UCSD-AML1 (cell line): ENCODE results near the gene TAF9.
"Not testable (repeated sequence)": the region's sequence is repeated elsewhere in the genome, so short reads cannot be mapped to it uniquely, and the experiment has no call there.

Experiments used
- DNase-seq: peaks from one replicate; lab custom pipeline; 2025; ENCODE audit not compliant: unreplicated experiment; lab: John Stamatoyannopoulos, UW

TAF9 gene, protein sequence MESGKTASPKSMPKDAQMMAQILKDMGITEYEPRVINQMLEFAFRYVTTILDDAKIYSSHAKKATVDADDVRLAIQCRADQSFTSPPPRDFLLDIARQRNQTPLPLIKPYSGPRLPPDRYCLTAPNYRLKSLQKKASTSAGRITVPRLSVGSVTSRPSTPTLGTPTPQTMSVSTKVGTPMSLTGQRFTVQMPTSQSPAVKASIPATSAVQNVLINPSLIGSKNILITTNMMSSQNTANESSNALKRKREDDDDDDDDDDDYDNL

DNA sequence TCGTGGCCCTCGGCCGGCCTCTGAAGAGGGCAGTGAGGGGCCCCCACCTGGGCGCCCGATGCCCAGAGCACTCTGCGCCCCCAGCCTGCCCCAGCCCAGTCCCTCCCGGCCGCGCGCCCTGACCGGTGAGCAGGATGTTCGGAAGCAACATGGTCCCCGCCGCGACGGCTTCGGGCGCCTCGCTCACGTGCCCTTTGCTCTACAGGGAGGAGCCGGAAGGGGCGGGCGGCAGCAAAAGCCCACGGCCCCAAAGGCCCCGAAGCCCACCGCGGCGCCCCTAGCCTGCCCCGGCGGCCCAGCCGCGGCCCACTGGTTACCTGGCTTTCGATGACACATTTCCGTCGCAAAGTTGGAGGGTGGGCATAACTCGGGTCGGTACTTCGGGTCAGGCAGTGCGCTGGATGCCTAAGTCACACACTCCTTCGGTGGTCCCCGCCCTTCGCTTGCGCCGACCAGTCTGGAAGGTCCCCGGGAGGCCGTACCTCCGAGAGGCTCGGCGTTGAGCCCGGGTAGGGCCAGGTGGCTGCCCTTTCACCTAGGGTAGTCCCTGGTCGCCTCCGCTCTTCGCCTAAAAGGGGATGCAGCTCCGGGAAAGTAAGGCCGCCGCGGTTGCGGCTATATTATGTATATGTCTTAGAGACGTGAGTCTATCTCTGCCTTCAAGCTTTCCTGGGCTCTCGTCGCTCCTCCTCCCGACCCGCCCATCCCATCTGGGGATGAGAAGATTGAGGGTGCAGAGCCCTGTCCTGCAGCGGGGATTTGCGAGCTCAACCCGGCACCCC, at the start of gene TAF9, which contains the start of the genes AK6 and RAD17:
TAF9 (minus strand) TSS at position 181 of the 782 bp plus-strand sequence. CDS start 3,783 bp downstream, outside the sequence.
AK6 (minus strand) TSS at position 181 of the 782 bp plus-strand sequence; CDS start at position 151, 30 bp downstream.
RAD17 (plus strand) TSS at position 479 of the 782 bp plus-strand sequence. CDS start 2,391 bp downstream, outside the sequence.
- peak; percentile 96 for DNase-seq

DNA sequence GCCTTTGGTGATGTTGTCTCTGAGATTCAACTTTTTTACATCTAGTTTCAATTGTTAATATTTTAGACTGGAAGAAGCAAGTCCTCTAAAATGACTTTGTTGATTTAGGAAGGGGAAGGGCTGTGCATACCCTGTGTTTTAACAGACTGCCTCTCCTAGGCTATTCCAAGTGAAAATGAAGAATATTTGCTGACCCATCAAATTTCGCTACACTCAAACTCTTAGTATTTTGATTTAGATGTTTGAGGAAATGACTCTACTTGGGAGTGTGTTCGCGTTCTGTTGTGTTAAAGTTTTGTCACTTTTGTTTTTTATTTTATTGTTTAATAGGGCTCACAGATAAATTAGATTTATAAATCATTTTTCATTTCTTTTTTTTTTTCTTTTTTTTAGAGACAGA, 49.2 kb upstream of the TAF9 start:
- DNase-seq, result no peak

DNA sequence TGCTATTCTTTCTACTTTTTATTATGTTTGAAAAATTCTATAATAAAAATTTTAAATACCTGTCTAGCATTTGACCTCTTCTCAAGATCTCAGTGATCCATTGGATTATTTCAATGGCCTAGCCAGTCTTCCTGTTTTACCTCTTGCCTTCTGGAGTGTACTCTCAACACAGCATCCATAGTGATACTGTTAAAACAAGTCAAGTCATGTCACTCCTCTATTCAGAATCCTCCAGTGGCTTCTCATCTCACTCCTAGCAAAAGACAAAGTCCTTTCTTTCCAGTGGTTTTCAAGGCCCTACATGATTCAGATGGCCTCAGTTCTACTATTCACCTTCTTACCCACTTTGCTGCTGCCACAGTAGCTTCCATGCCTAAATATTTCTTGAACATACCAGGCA, 47.4 kb upstream of the TAF9 start:
- no peak for DNase-seq

DNA sequence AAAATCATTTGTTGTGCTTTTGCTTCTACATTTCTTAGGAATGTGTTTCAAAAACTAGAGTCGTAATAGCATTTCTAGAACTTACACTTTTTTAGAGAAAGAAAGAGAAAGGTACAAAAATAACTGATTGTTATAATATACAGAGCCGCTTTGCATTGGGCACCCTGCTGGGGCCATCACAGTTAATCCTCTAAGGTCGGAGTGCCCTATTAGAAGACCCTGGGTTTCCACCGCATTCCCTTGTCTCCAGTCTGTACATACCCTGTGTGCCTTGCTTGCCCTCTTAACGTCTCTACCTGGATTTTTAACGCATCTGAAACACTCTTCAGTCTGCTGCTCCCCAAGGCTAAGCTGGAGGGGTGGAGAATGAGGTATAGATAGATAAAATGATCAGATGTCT, 46.9 kb upstream of the TAF9 start:
- no peak for DNase-seq

DNA sequence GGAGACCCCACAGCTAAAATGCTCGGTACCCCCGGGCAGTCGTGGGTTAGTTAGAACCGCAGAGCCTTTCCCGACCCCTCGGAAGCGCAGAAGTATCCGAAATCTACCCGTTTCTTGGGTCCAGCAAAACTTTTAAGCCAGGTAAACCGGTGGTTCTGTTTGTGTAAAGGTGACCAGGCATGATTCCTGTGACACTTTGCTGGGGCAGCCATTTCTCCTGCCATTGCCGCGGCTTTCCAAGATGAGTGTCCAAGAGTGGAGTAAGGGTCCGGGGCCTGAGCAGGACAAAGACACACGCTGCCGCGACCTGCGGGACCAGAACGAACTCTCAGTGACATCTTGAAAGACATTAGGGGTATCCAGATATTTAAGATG, 46.3 kb upstream of the TAF9 start:
- no peak for DNase-seq

DNA sequence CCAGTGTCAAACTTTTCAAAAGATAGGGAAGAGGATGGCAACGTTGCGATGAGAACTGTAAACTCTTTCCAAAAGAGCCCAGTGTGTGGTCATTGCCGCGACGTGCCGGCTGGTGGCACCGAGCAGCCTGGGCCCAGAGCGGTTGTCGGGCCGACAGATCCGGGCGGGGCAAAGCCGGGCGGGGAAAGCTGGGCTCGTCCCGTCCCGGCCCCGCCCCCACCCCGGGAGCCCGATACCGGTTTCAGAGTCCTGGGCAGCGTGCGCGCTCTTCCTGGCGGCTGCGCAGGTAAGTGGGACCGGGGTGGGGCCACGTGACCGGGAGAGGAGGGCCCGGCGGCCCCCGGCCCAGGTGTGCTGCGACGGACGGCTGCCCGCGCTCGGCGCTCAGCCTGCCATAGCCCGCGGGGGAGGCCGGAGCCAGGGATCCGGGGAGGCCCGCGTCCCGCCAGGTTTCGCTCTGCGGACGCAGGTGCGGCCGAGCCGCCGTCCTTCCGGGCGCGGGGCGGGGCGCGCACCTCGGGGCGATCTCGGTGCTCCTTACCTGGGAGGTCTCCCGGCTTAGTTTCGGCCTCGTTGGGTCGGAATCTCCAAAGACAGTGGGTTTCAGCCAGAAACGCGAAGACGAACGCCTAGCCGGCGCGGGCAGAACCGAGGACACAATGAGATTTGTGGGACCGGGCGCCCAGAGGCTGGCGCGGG, 45.7 kb upstream of the TAF9 start, which contains the start of gene MARVELD2:
MARVELD2 (plus strand) TSS at position 232 of the 699 bp plus-strand sequence. CDS start 4,270 bp downstream, outside the sequence.
- DNase-seq, result no peak

DNA sequence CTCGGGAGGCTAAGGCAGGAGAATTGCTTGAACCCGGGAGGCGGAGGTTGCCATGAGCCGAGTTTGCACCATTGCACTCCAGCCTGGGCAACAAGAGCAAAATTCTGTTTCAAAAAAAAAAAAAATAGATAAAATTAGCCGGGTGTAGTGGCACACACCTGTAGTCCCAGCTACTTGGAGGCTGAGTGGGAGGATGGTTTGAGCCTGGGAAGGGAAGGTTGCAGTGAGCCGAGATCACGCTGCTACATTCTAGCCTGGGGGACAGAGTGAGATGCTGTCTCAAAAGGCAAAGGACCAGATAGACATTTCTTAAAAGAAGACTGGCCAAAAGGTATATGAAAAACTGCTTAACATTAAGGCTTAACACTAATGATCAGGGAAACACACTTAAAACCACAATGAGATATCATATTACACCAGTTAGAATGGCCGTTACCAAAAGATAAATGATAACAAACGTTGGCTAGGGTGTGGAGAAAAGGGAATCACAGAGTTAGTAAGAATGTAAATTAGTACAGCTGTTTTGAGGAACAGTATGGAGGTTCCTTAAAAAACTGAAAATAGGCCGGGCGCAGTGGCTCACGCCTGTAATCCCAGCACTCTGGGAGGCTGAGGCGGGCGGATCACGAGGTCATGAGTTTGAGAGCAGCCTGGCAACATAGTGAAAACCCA, 35.5 kb upstream of the TAF9 start:
- no peak for DNase-seq

DNA sequence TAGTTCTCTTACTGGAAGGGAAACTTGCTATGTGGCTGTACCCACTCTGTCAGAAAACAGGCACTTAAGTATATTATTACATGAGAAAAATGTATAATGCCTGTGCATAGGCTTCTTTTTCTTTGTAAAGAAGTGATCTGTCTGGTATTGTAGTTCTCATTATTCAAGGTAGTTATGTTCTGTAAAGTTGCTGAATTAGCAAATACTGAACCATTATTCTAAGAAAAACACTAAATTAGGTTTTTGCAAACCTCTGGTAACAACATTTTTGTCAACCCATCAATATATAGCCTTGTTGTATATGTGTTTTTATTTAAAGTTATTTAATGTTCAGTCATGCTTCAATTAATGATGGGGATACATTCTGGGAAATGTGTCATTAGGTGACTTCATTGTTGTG, 9.1 kb upstream of the TAF9 start:
- no peak for DNase-seq

DNA sequence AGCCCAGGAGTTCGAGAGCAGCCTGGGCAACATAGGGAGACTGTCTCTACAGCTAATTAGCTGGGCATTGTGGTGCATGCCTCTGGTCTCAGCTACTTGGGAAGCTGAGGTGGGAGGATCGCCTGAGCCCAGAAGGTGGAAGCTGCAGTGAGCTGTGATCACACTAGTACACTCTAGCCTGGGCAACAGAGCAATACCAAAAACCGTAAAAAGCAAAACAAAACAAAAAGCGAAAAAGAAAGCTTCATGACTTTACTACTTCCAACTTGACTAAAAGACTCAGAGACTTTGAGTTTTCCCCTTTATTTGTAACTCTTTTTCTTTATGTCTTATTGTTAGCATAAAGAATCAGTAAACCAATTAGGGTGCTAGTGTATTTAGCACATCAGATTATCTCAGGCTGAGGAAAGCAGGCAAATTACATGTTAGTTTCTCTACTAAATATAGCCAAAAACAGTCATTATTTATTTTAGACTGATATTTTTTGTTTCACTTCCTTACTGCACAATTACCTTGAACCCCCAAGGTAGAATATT, 5.7 kb upstream of the TAF9 start:
- DNase-seq, result no peak

DNA sequence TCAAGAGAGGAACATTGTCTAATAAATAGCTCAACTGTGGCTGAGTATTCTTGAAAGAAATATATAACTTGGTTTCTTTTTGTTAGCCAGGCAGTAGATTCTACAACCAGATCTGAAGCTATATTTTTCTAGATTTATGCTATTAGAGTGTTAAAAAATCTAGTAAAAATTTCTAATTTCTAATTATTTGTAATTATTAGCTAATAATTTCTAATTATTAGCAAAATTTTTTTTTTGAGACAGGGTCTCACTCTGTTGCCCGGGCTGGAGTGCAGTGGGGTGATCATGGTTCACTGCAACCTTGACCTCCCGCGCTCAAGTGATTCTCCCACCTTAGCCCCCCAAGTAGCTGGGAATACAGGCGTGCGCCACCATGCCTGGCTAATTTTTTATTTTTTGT, 3.1 kb upstream of the TAF9 start:
- DNase-seq, result no peak

DNA sequence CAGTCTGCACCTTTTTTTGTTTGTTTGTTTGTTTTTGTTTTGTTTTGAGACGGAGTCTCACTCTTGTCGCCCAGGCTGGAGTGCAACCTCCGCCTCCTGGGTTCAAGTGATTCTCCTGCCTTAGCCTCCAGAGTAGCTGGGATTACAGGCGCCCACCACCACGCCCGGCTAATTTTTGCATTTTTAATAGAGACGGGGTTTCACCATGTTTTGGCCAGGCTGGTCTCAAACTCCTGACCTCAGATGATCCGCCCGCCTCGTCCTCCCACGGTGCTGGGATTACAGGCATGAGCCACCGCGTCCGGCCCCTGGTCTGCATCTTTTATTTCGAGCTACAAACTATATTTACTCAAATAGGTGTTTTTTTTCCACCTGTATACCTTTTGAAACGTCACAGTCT, 1.0 kb upstream of the TAF9 start:
- not testable (repeated sequence) for DNase-seq

DNA sequence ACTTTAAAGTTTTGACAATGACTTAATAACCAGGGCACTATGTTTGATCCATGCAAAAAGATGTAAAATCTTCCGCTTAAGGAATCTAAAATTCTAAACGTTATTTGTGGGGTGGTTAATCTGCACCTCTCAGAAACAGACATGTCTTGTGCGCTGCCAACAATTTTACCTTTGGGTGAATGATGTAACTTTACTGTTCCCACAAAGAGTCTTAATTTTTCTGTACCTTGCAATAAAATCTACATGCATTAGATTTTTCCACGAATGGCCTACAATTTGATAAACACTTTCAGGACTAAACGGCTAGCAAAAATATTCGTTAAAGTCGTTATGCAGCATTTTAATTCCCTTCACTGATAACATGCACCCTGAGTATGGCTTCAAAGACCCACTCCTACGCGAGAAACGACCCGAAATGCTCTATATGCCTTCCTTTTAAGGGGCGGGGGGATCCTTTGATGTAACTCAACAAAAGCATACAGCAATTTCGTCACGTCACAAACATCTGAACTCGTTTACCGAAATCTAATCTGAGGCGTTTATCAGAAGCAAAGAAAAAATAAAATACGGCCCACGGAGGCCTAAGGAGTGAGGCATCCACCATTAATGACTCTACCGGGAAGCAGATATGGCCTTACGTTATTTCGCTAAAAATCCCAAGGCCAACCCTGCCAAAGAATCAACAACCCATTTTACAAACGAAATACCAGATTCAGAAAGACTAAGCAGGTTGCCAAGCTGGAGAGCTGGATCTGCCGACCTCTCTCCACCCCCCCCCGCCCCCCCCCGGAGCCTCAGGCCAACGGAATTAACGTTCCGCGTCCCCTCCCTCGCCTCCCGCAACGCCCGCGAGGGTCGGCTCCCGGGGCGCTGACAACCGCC, 621 bp downstream of the TAF9 start:
- DNase-seq, result no peak

DNA sequence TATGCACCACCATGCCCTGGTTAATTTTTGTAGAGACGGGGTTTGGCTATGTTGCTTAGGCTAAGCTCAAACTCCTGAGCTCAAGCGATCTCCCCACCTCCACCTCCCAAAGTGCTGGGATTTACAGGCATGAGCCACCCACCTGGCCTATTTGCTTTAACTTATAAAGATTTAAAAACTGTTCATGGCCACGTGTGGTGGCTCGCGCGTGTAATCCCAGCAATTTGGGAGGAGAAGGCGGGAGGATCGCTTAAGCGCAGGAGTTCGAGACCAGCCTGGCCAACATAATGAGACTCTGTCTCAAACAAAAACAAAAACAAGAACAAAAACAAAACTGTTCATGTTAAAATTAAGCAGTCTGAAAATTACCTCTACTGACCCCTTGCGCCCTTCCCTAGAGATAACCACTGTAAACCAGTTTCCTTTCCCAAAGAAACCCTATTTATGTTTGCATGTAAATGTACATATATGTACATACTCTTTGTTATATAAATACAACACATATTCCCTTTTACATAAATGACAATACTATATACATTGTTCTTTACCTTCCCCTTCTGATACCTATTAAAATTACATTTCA, 1.5 kb downstream of the TAF9 start:
- no peak for DNase-seq

DNA sequence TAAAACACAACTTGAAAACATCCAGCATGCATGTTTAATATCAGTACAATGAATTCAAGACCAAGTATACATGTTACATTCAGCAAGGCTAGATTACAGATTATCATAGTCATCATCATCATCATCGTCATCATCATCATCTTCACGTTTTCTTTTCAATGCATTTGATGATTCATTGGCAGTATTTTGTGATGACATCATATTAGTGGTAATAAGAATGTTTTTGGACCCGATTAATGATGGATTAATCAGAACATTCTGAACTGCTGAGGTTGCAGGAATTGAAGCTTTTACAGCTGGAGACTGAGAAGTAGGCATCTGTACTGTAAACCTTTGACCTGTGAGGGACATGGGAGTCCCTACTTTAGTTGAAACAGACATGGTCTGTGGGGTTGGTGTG, 4.5 kb downstream of the TAF9 start:
- DNase-seq, result no peak

DNA sequence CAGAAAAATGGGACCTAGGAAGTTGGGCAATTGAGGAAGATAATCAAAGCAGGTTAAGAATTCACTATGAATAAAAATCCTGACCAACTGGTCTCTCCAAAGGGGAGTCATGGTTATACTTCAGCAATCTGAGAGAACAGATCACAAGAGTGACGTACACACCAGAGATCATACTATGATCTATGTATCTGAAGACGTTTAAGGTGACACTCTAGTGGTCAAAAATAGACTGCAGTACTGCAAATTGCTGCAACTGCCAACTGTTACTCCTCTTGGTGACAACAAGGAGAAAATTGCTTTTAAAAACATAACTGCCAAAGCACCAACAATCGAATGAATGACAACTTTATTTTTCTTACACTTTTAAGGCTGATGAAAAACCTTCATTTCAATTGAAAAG, 4.9 kb downstream of the TAF9 start:
- DNase-seq, result no peak

DNA sequence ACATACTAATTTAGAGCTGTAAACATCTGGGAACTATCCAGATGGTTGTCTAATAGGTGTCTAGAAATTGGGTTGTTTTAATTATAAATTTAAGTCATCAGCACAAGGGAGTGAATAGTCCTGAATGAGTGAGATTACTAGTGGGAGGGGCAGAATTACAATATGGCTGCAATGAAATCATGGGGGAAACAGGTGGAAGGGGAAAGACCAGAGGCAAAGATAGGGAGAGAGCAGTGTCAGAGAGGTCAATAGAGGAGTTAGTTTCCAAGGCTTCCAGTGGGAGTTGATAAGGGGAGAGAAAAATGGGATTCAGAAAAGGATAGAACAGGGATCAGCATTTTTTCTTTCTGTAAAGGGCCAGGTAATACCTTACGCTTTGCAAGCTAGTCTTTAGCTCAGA, 8.9 kb downstream of the TAF9 start:
- DNase-seq, result no peak

DNA sequence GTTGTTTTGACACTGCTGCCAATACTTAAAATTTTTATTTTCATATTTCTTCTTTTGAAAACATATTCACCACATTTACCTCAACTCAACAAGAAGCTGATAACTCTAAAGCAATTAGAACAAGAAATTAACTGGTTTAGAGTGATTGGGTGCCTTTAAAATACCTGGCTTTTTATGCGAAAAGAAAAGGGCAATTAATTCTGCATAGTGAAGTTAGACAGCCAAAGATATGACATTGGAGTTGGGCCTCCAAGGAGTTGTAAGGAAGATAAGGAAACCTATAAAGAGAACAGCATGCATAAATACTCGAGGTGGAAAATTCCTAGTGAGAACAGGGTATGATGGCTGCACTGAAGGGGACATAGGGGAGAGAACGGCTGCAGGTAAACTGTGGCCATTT, 9.6 kb downstream of the TAF9 start:
- no peak for DNase-seq

DNA sequence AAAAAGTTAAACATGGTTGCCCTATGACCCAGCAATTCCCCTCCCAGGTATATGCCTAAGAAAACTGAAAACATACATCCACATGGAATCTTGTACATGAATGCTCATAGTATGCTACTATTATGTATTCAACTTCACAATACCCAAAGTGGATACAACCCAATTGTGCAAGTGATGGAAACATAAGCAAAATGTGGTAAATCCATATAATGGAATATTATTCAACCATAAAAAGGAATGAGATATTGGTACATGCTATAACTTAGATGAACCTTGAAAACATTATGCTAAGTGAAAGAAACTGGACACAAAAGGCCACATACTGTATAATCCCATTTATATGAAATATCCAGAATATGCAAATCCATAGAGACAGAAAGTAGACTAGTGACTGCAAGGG, 18.7 kb downstream of the TAF9 start:
- no peak for DNase-seq

DNA sequence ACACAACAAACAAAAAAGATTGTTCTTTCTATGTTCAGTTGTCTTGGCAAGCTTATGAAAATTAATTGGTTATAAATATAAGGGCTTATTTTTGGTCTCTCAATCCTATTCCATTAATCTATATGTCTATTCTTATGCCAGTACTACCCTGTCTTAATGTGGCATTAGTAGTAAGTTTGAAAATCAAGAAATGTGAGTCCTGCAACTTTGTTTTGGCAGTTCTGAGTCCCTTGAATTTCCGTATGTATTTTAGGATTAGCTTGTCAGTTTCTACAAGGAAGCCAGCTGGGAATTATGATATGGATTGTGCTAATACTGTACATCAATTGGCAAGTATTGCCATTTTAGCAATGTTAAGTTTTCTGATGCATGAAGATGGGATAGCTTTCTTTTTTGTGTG, 26.2 kb downstream of the TAF9 start:
- no peak for DNase-seq
